Stimulated activated CD8-positive, alpha-beta memory T cell treated with anti-CD3 and anti-CD28 coated beads, Interleukin-15, amount 100 ng/mL, for 4 hours (primary cell): ENCODE data around the gene BANP.
"Not testable (repeated sequence)": the region's sequence is repeated elsewhere in the genome, so short reads cannot be mapped to it uniquely, and the experiment has no call there.

Experiments
- DNase-seq, 2 donors: peaks; one replicate each; pipeline ENCODE4 v3.0.0-alpha.2; 2020; ENCODE audit warnings: low read depth in 2 of 2

The BANP gene

GRCh38 chr16:87926246-87927194, 24.7 kb upstream of the BANP start:
- DNase-seq = no peak

GRCh38 chr16:87927195-87927562, 24.1 kb upstream of the BANP start:
- DNase-seq = no peak

GRCh38 chr16:87929986-87930385, 21.2 kb upstream of the BANP start:
- DNase-seq = no peak

- no peak for DNase-seq
Measured at GRCh38 chr16:87930456-87930855, 20.8 kb upstream of the BANP start.

- no peak for DNase-seq
Measured at GRCh38 chr16:87931504-87931903, 19.7 kb upstream of the BANP start.

- not testable (repeated sequence) for DNase-seq
Measured at GRCh38 chr16:87932475-87933139, 18.6 kb upstream of the BANP start.

- no peak for DNase-seq
Measured at GRCh38 chr16:87933140-87933495, 18.1 kb upstream of the BANP start.

GRCh38 chr16:87934752-87935425, 16.3 kb upstream of the BANP start:
- DNase-seq = not testable (repeated sequence)

- not testable (repeated sequence) for DNase-seq
Measured at GRCh38 chr16:87936016-87936374, 15.2 kb upstream of the BANP start.

GRCh38 chr16:87936375-87937230, 14.6 kb upstream of the BANP start, which contains the start of gene CA5A:
TSS of gene CA5A (minus strand) at chr16:87936529. CDS start at chr16:87936450, 79 bp downstream.
- no peak for DNase-seq

GRCh38 chr16:87937231-87937542, 14.0 kb upstream of the BANP start:
- DNase-seq = not testable (repeated sequence)

GRCh38 chr16:87938412-87938949, 12.8 kb upstream of the BANP start:
- no peak for DNase-seq

GRCh38 chr16:87939562-87940423, 11.4 kb upstream of the BANP start:
- no peak for DNase-seq

- DNase-seq = no peak
Measured at GRCh38 chr16:87942680-87943079, 8.6 kb upstream of the BANP start.

- no peak for DNase-seq
Measured at GRCh38 chr16:87945351-87946042, 5.7 kb upstream of the BANP start.

GRCh38 chr16:87946596-87947347, 4.5 kb upstream of the BANP start:
- no peak for DNase-seq

GRCh38 chr16:87947356-87948118, 3.7 kb upstream of the BANP start:
- no peak for DNase-seq

GRCh38 chr16:87948119-87948545, 3.1 kb upstream of the BANP start:
- DNase-seq = no peak
